CD4-positive, alpha-beta T cell treated with Interleukin-15 for 4 hours (primary cell): Measurements from ENCODE around the gene KIF26A.
"Not testable (repeated sequence)": the region's sequence is repeated elsewhere in the genome, so short reads cannot be mapped to it uniquely, and the experiment has no call there.

Source experiments
- DNase-seq: peaks from one replicate; pipeline ENCODE4 v3.0.0-alpha.2; 2020; ENCODE audit warnings: low spot score

Gene KIF26A

GRCh38 chr14:104194016-104194415 lies 55.6 kb downstream of the KIF26A start:
- DNase-seq: no peak

GRCh38 chr14:104194716-104195115 lies 56.3 kb downstream of the KIF26A start:
- DNase-seq: no peak

- no peak for DNase-seq
Observed at GRCh38 chr14:104195361-104195760, 57.0 kb downstream of the KIF26A start.

GRCh38 chr14:104195878-104196277 lies 57.5 kb downstream of the KIF26A start:
- DNase-seq: no peak

- no peak for DNase-seq
Observed at GRCh38 chr14:104196461-104197140, 58.2 kb downstream of the KIF26A start.

- DNase-seq: no peak
Observed at GRCh38 chr14:104197449-104198247, 59.3 kb downstream of the KIF26A start.

GRCh38 chr14:104199266-104199895 lies 61.0 kb downstream of the KIF26A start:
- no peak for DNase-seq

GRCh38 chr14:104200106-104200505 lies 61.7 kb downstream of the KIF26A start:
- DNase-seq: no peak

- no peak for DNase-seq
Observed at GRCh38 chr14:104200591-104200990, 62.2 kb downstream of the KIF26A start.

- DNase-seq: no peak
Observed at GRCh38 chr14:104201063-104201462, 62.7 kb downstream of the KIF26A start.

- DNase-seq: no peak
Observed at GRCh38 chr14:104201496-104201895, 63.1 kb downstream of the KIF26A start.

- no peak for DNase-seq
Observed at GRCh38 chr14:104202259-104203070, 64.1 kb downstream of the KIF26A start.

GRCh38 chr14:104203071-104203425 lies 64.7 kb downstream of the KIF26A start:
- no peak for DNase-seq

GRCh38 chr14:104204660-104205149 lies 66.3 kb downstream of the KIF26A start:
- no peak for DNase-seq

GRCh38 chr14:104205781-104206180 lies 67.4 kb downstream of the KIF26A start:
- DNase-seq: no peak

GRCh38 chr14:104206281-104206904 lies 68.0 kb downstream of the KIF26A start:
- DNase-seq: no peak

- DNase-seq: no peak
Observed at GRCh38 chr14:104207142-104208014, 69.0 kb downstream of the KIF26A start.

GRCh38 chr14:104208015-104208295 lies 69.6 kb downstream of the KIF26A start:
- not testable (repeated sequence) for DNase-seq

GRCh38 chr14:104208331-104208730 lies 69.9 kb downstream of the KIF26A start:
- not testable (repeated sequence) for DNase-seq

- not testable (repeated sequence) for DNase-seq
Observed at GRCh38 chr14:104209071-104209470, 70.7 kb downstream of the KIF26A start.
